H4 (cell line): ENCODE results near the gene KCNK2. TPM values are rescaled to one million over a fixed set of nuclear protein-coding genes. Genes with fewer than 3 reads are reported as not detected.

ENCODE experiments used
- DNase-seq: peaks from one replicate; pipeline ENCODE4 v3.0.0-alpha.2; 2015; ENCODE audit warnings: low spot score
- total RNA-seq: library from RNA; depleted of rRNA; stranded (reverse); fragments of >200 nt; shearing (Covaris generic); gene quantifications from 2 replicates; pipeline ENCODE4 v1.2.3, GENCODE V29; 2014

KCNK2 gene
- total RNA-seq, 1 experiment from 2014 or later, result 1.7 TPM

GRCh38 chr1:215252164-215252563 is 169.6 kb downstream of the KCNK2 start:
- no peak for DNase-seq

GRCh38 chr1:215256936-215257679 is 174.6 kb downstream of the KCNK2 start:
- DNase-seq, result no peak

GRCh38 chr1:215260711-215261110 is 178.2 kb downstream of the KCNK2 start:
- no peak for DNase-seq

GRCh38 chr1:215262106-215262505 is 179.6 kb downstream of the KCNK2 start:
- no peak for DNase-seq

GRCh38 chr1:215263636-215264035 is 181.1 kb downstream of the KCNK2 start:
- no peak for DNase-seq

GRCh38 chr1:215264649-215265048 is 182.1 kb downstream of the KCNK2 start:
- DNase-seq, result no peak

- no peak for DNase-seq
Measured at GRCh38 chr1:215267495-215267894, 185.0 kb downstream of the KCNK2 start.

GRCh38 chr1:215269955-215270354 is 187.4 kb downstream of the KCNK2 start:
- no peak for DNase-seq

- DNase-seq, result peak; percentile 72
Measured at GRCh38 chr1:215273838-215274516, 191.4 kb downstream of the KCNK2 start.

GRCh38 chr1:215276582-215276981 is 194.0 kb downstream of the KCNK2 start:
- no peak for DNase-seq

- DNase-seq, result peak; percentile 17
Measured at GRCh38 chr1:215277532-215277931, 195.0 kb downstream of the KCNK2 start.

GRCh38 chr1:215279682-215280081 is 197.1 kb downstream of the KCNK2 start:
- DNase-seq, result no peak

- no peak for DNase-seq
Measured at GRCh38 chr1:215282557-215282956, 200.0 kb downstream of the KCNK2 start.

GRCh38 chr1:215285013-215285800 is 202.7 kb downstream of the KCNK2 start:
- DNase-seq, result no peak
